Aorta (tissue), 5 donors: ENCODE data around the gene STARD13. TPM values are rescaled to one million over a fixed set of nuclear protein-coding genes. Genes with fewer than 3 reads are reported as not detected.

Source experiments
- ATAC-seq: fragments of 200-7000 bp; cut with Tn5 transposase; one replicate; pipeline ENCODE4 v1.9.1; 2022; ENCODE audit warnings: moderate library complexity; ENCODE audit not compliant: low FRiP score
- DNase-seq, 2 donors: peaks; one replicate each; pipeline ENCODE4 v3.0.0-alpha.2; 2020
- H3K27ac ChIP-seq, 2 donors: one replicate each; pipeline ENCODE4 v1.5.1; 2013; ENCODE audit warnings: low read length in 2 of 2, mild to moderate bottlenecking in 2 of 2, moderate library complexity in 2 of 2, control low read depth in 1 of 2, inconsistent platforms in 1 of 2, low read depth in 1 of 2
- H3K27me3 ChIP-seq, 2 donors: one replicate each; pipeline ENCODE4 v1.6.1; 2013; ENCODE audit warnings: control low read depth in 1 of 2, low read length in 1 of 2, mild to moderate bottlenecking in 1 of 2, moderate library complexity in 1 of 2; ENCODE audit not compliant: insufficient read depth in 2 of 2, control insufficient read depth in 1 of 2
- H3K36me3 ChIP-seq, 2 donors: one replicate each; pipeline ENCODE4 v1.6.1; 2013; ENCODE audit warnings: control low read depth in 1 of 2, low read length in 1 of 2, mild to moderate bottlenecking in 1 of 2; ENCODE audit not compliant: insufficient read depth in 2 of 2, control insufficient read depth in 1 of 2
- H3K4me1 ChIP-seq, 2 donors: one replicate each; pipeline ENCODE4 v1.6.1; 2013; ENCODE audit warnings: low read length in 2 of 2, control low read depth in 1 of 2, mild to moderate bottlenecking in 1 of 2, moderate library complexity in 1 of 2; ENCODE audit not compliant: insufficient read depth in 2 of 2, control insufficient read depth in 1 of 2
- H3K4me3 ChIP-seq, 2 donors: one replicate each; pipeline ENCODE4 v1.5.1; 2013; ENCODE audit warnings: low read length in 2 of 2, control low read depth in 1 of 2, mild to moderate bottlenecking in 1 of 2
- H3K9me3 ChIP-seq: one replicate; pipeline ENCODE4 v1.6.1; 2013; ENCODE audit warnings: mild to moderate bottlenecking, low read length; ENCODE audit not compliant: control insufficient read depth
- WGBS, 2 donors: extraction: QIAGEN DNeasy Blood & Tissue Kit; methylation state at CpG; one replicate each; pipeline ENCODE4 v1.1.7; 2013; 5-methylcytosine and 5-hydroxymethylcytosine counted together
- intact Hi-C, 2 donors: fragments of 100-400 bp; cut with DNase I; formaldehyde crosslinking; loops; one replicate each; pipeline versions ENCODE4 v1.14.2 to v1.15.0; 2022
- polyA plus RNA-seq, 2 donors: library from polyadenylated mRNA; stranded (reverse); fragments of 200-250 nt; gene quantifications; one replicate each; pipeline ENCODE4 v1.2.3, GENCODE V29; 2013
- total RNA-seq, 2 donors: library from RNA; stranded (reverse); fragmentation: NEBNext Ultra II Directional; extraction: Animal tissue kit (Norgen Biotek cat#: 25700); gene quantifications; one replicate each; pipeline ENCODE4 v1.2.1, GENCODE V29; 2021
- donor health status: healthy with polysubstance abuse.
- donor health status: Bipolar disorder and iron deficiency.
- donor health status: DM: no; HTN: no; CAD: no.
- donor health status: DM: no; HTN: no; CAD: no.
- donor health status: DM: yes; HTN: yes; CAD: no.

Gene STARD13
- total and polyA plus RNA-seq, 4 donors = 15.0 to 85.5 (median 39.8) TPM

GRCh38 chr13:33277037-33277740 lies 8.4 kb downstream of the STARD13 start:
- intact Hi-C loops = loop anchor here (5.0 kb wide), 1 partner anchor 40 kb away; no protein-coding TSS in a partner anchor
- Histone ChIP-seq H3K4me3 (no peak overlapping the region), H3K9me3 (no peaks in the 10 kb centered on the region), H3K27ac (no peak overlapping the region), H3K4me1 (peaks cover 2 to 28% of the 10 kb centered on the region in 2 donors), H3K27me3 (no peaks in the 10 kb centered on the region), H3K36me3 (no peaks in the 10 kb centered on the region)
- no peak for ATAC-seq
- 73% methylated on average over 4 of the region's 4 CpGs for WGBS, 2 donors
- DNase-seq = no peak

GRCh38 chr13:33276570-33276969 lies 9.0 kb downstream of the STARD13 start:
- Histone ChIP-seq H3K36me3 (no peaks in the 10 kb centered on the region), H3K4me1 (peaks cover 2 to 29% of the 10 kb centered on the region in 2 donors)

GRCh38 chr13:33275916-33276315 lies 9.6 kb downstream of the STARD13 start:
- no peak overlapping the region for H3K4me3 ChIP-seq
- no peaks in the 10 kb centered on the region for H3K27me3 ChIP-seq
- ATAC-seq (no peak), DNase-seq (no peak)
- H3K36me3 ChIP-seq = no peaks in the 10 kb centered on the region
- WGBS, 2 donors = 15 to 58% methylated on average over 3 of the region's 3 CpGs
- no peaks in the 10 kb centered on the region for H3K9me3 ChIP-seq
- H3K27ac ChIP-seq = no peak overlapping the region
- H3K4me1 ChIP-seq = peaks cover 2 to 35% of the 10 kb centered on the region in 2 donors
- intact Hi-C loops = loop anchor here (5.0 kb wide), 1 partner anchor 39 kb away; no protein-coding TSS in a partner anchor

More at GRCh38 chr13:33276570-33276969, 9.0 kb downstream of the STARD13 start:
- intact Hi-C loops = loop anchor here (5.0 kb wide), 1 partner anchor 39 kb away; no protein-coding TSS in a partner anchor
- no peak overlapping the region for H3K27ac ChIP-seq
- no peaks in the 10 kb centered on the region for H3K9me3 ChIP-seq
- DNase-seq = no peak
- no peak overlapping the region for H3K4me3 ChIP-seq
- WGBS, 2 donors = 8 to 17% methylated on average over 3 of the region's 3 CpGs
- no peak for ATAC-seq
- H3K27me3 ChIP-seq = no peaks in the 10 kb centered on the region

- Histone ChIP-seq H3K9me3 (no peaks in the 10 kb centered on the region), H3K4me1 (peaks cover under 1 to 32% of the 10 kb centered on the region in 2 donors), H3K27me3 (no peaks in the 10 kb centered on the region), H3K27ac (no peak overlapping the region), H3K36me3 (no peaks in the 10 kb centered on the region), H3K4me3 (no peak overlapping the region)
- DNase-seq = no peak
- WGBS, 2 donors = 62 to 66% methylated on average over 4 of the region's 4 CpGs
- ATAC-seq = no peak
- intact Hi-C loops = no loop called here
Observed at GRCh38 chr13:33274264-33274663, 11.3 kb downstream of the STARD13 start.

GRCh38 chr13:33272531-33273124 lies 12.9 kb downstream of the STARD13 start:
- 55 to 72% methylated on average over 7 of the region's 7 CpGs for WGBS, 2 donors
- Histone ChIP-seq H3K27ac (no peak overlapping the region), H3K36me3 (no peaks in the 10 kb centered on the region), H3K27me3 (no peaks in the 10 kb centered on the region), H3K4me1 (peaks cover 0 to 32% of the 10 kb centered on the region in 2 donors), H3K4me3 (no peak overlapping the region), H3K9me3 (no peaks in the 10 kb centered on the region)
- intact Hi-C loops = no loop called here
- DNase-seq (no peak), ATAC-seq (no peak)

- intact Hi-C loops = no loop called here
- peaks cover 0 to 24% of the 10 kb centered on the region in 2 donors for H3K4me1 ChIP-seq
- no peak overlapping the region for H3K27ac ChIP-seq
Observed at GRCh38 chr13:33271759-33272158, 13.8 kb downstream of the STARD13 start.

GRCh38 chr13:33270895-33271538 lies 14.5 kb downstream of the STARD13 start:
- Histone ChIP-seq H3K27ac (no peak overlapping the region), H3K9me3 (no peaks in the 10 kb centered on the region), H3K4me3 (no peak overlapping the region), H3K27me3 (no peaks in the 10 kb centered on the region), H3K36me3 (no peaks in the 10 kb centered on the region), H3K4me1 (peaks cover 0 to 19% of the 10 kb centered on the region in 2 donors)
- no peak for DNase-seq
- ATAC-seq = peak; percentile 36
- intact Hi-C loops = no loop called here
- WGBS, 2 donors = 57 to 65% methylated on average over 3 of the region's 3 CpGs

More at GRCh38 chr13:33271759-33272158, 13.8 kb downstream of the STARD13 start:
- DNase-seq (no peak), ATAC-seq (no peak)
- Histone ChIP-seq H3K4me3 (no peak overlapping the region), H3K36me3 (no peaks in the 10 kb centered on the region), H3K27me3 (no peaks in the 10 kb centered on the region), H3K9me3 (no peaks in the 10 kb centered on the region)
- WGBS, 2 donors = 70 to 79% methylated on average over 4 of the region's 4 CpGs

GRCh38 chr13:33265607-33266006 lies 19.9 kb downstream of the STARD13 start:
- DNase-seq (no peak), ATAC-seq (no peak)
- H3K4me3 ChIP-seq = no peak overlapping the region
- H3K4me1 ChIP-seq = peaks cover 0 to 6% of the 10 kb centered on the region in 2 donors
- no peaks in the 10 kb centered on the region for H3K9me3 ChIP-seq
- no peak overlapping the region for H3K27ac ChIP-seq
- 93 to 98% methylated on average over 2 of the region's 2 CpGs for WGBS, 2 donors
- intact Hi-C loops = no loop called here
- H3K27me3 ChIP-seq = no peaks in the 10 kb centered on the region
- H3K36me3 ChIP-seq = no peaks in the 10 kb centered on the region
